HG03565 (cell line): Measurements from ENCODE around the gene GPBP1L1.
"Not testable (repeated sequence)": the region's sequence is repeated elsewhere in the genome, so short reads cannot be mapped to it uniquely, and the experiment has no call there.

Source experiments
- ATAC-seq: cut with Tn5 transposase; IDR thresholded peaks from one replicate; pipeline ENCODE4 v1.9.1; 2021; ENCODE audit warnings: mild to moderate bottlenecking, moderate library complexity; ENCODE audit not compliant: unreplicated experiment

The GPBP1L1 gene

GRCh38 chr1:45604239-45604638, 82.1 kb downstream of the GPBP1L1 start:
- no peak for ATAC-seq

DNA sequence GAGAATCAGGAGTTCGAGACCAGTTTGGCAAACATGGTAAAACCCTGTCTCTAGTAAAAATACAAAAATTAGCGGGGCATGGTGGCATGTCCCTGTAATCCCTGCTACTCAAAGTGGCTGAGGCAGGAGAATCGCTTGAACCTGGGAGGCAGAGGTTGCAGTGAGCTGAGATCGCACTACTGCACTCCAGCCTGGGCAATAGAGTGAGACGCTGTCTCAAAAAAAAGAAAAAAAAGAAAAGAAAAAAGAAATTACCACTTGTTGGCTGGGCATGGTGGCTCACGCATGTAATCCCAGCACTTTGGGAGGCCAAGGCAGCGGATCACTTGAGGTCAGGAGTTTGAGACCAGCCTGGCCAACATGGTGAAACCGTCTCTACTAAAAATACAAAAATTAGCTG, 89.6 kb downstream of the GPBP1L1 start:
- not testable (repeated sequence) for ATAC-seq

GRCh38 chr1:45594412-45594811, 91.9 kb downstream of the GPBP1L1 start:
- no peak for ATAC-seq

- no peak for ATAC-seq
Observed at GRCh38 chr1:45589861-45590260, 96.5 kb downstream of the GPBP1L1 start.

DNA sequence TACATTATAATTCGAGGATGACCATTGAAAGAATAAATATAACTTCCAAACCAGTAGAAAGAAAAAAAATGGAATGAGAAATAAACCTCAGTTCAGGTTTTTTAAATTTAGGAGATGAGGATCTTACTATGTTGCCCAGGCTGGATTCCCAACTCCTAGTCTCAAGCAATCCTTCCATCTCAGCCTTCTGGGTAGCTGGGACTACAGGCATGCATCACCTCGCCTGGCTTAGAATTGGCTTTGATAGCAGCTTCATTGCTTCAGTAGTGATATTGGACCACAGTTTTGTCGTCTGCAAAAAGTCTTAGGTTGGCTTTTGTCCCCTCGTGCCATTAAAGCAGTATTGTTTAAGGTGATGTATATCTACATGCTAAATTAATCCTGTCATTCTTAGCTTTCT, 99.6 kb downstream of the GPBP1L1 start:
- ATAC-seq: no peak

- ATAC-seq: no peak
Observed at GRCh38 chr1:45585496-45586075, 100.7 kb downstream of the GPBP1L1 start.

- ATAC-seq: no peak
Observed at GRCh38 chr1:45585110-45585426, 101.3 kb downstream of the GPBP1L1 start.

DNA sequence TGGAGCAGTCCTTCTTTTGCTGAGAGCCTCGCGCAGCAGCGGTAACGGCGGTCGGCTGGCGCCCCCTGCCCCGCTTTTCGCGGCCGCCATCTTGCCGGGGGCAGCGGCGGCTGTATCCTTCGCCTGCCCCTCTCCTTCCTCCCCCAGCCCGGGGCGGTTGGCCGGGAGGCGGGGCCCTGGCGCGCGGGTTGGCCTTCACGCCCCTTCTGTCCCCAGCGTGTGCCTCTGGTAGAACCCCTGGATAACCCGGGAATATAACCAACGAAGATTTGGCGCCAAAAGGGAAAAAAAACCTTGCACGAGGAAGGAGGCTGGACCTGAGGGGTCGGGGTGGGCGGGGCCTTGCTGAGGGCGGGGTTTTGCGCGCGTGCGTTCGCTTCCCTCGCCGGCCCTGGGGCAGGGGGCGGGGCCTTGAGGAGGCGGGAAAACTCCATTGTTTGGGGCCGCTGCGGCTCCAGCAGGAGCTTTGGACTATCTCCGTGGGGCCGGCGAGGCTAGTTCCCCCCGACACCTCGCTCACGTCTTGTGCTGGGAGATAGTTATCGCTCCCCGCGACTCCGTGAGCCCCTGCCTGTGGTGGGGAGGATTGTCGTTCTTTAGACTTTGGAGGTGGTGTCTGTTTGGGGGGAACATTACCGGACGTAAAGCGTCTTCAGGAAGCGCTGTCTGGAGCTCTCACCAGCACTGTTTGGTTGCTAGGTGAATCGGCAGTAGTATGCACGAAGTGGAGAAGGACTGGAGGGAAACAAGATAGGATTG, 101.8 kb downstream of the GPBP1L1 start:
- ATAC-seq: no peak

GRCh38 chr1:45583666-45584350, 102.5 kb downstream of the GPBP1L1 start, which contains the start of gene NASP:
Gene NASP, plus strand, starts transcription at chr1:45584041. Its CDS starts 106 bp downstream, at chr1:45584147.
- ATAC-seq: peak; percentile 22

- ATAC-seq: peak; percentile 69
Observed at GRCh38 chr1:45583264-45583665, 103.1 kb downstream of the GPBP1L1 start.
